WERI-Rb-1 (cell line): Measurements from ENCODE around the gene SLC25A21.
A peak's percentile ranks its signal among the peaks of the same experiment; 100 is the strongest.

Source experiments
- DNase-seq: peaks from one replicate; pipeline ENCODE4 v3.0.0-alpha.2; 2020
- H3K27ac ChIP-seq: fragments of 250-450 bp; sonication (Bioruptor Pico); 2 replicates; pipeline ENCODE4 v1.5.1; 2020; ENCODE audit warnings: mild to moderate bottlenecking, moderate library complexity
- H3K27me3 ChIP-seq: fragments of 250-450 bp; sonication (Bioruptor Pico); 2 replicates; pipeline ENCODE4 v1.5.1; 2021; ENCODE audit warnings: mild to moderate bottlenecking, low read depth, moderate library complexity; ENCODE audit not compliant: insufficient read depth, severe bottlenecking
- H3K36me3 ChIP-seq: fragments of 250-450 bp; sonication (Bioruptor Pico); 2 replicates; pipeline ENCODE4 v1.5.1; 2020; ENCODE audit warnings: mild to moderate bottlenecking, moderate library complexity
- H3K4me3 ChIP-seq: 2 replicates; pipeline ENCODE4 v1.5.1; 2011; ENCODE audit warnings: low read depth, mild to moderate bottlenecking, control low read depth, low read length
- H3K9me3 ChIP-seq: fragments of 250-450 bp; sonication (Bioruptor Pico); 2 replicates; pipeline ENCODE4 v1.5.1; 2021; ENCODE audit warnings: mild to moderate bottlenecking, moderate library complexity; ENCODE audit not compliant: severe bottlenecking
- CTCF ChIP-seq: IDR thresholded peaks from 2 replicates; pipeline ENCODE4 v1.5.1; 2011; ENCODE audit warnings: low read depth, mild to moderate bottlenecking, control low read depth, inconsistent platforms, low read length

The SLC25A21 gene

GRCh38 chr14:37203423-37203822 is 31.0 kb upstream of the SLC25A21 start:
- no peak overlapping the region for H3K4me3 ChIP-seq
- H3K27ac ChIP-seq = no peak overlapping the region
- H3K27me3 ChIP-seq = peaks cover 1% of the 10 kb centered on the region
- H3K9me3 ChIP-seq = peaks cover 13% of the 10 kb centered on the region
- no peak for TF ChIP-seq CTCF
- no peaks in the 10 kb centered on the region for H3K36me3 ChIP-seq
- DNase-seq = no peak

GRCh38 chr14:37202812-37203211 is 30.4 kb upstream of the SLC25A21 start:
- no peak overlapping the region for H3K27ac ChIP-seq
- H3K27me3 ChIP-seq = peaks cover 3% of the 10 kb centered on the region
- no peak overlapping the region for H3K4me3 ChIP-seq
- TF ChIP-seq CTCF = no peak
- DNase-seq = no peak
- H3K9me3 ChIP-seq = peaks cover 13% of the 10 kb centered on the region
- H3K36me3 ChIP-seq = no peaks in the 10 kb centered on the region

GRCh38 chr14:37202265-37202664 is 29.9 kb upstream of the SLC25A21 start:
- H3K27ac ChIP-seq = no peak overlapping the region
- no peak for TF ChIP-seq CTCF

GRCh38 chr14:37201724-37202123 is 29.3 kb upstream of the SLC25A21 start:
- peaks cover 13% of the 10 kb centered on the region for H3K9me3 ChIP-seq
- no peak for TF ChIP-seq CTCF
- H3K4me3 ChIP-seq = no peak overlapping the region
- no peak overlapping the region for H3K27ac ChIP-seq
- DNase-seq = no peak
- peaks cover 3% of the 10 kb centered on the region for H3K27me3 ChIP-seq
- no peaks in the 10 kb centered on the region for H3K36me3 ChIP-seq

More at GRCh38 chr14:37202265-37202664, 29.9 kb upstream of the SLC25A21 start:
- Histone ChIP-seq H3K9me3 (peaks cover 13% of the 10 kb centered on the region), H3K36me3 (no peaks in the 10 kb centered on the region), H3K27me3 (peaks cover 3% of the 10 kb centered on the region), H3K4me3 (no peak overlapping the region)
- no peak for DNase-seq

DNA sequence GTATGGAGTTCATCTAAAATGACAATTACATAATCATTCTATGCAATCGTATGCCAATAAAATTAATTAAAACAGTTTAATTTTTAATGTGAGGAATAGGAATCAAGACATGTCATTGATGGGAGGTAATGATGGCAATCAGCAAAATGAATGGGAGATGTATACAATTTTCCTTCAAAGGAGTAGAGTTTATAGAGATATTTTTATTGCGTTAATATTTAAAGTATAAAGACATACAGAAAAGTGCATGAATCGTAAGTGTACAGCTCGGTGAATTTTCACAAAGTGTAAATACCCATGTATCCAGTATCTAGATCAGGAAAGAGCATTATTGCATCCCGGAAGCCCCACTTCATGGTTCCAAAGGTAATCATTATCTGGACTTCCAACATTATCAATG is 26.5 kb upstream of the SLC25A21 start:
- no peak overlapping the region for H3K27ac ChIP-seq
- H3K9me3 ChIP-seq = no peaks in the 10 kb centered on the region
- H3K27me3 ChIP-seq = peaks cover 3% of the 10 kb centered on the region
- no peak overlapping the region for H3K4me3 ChIP-seq
- no peak for TF ChIP-seq CTCF
- H3K36me3 ChIP-seq = no peaks in the 10 kb centered on the region
- DNase-seq = no peak

DNA sequence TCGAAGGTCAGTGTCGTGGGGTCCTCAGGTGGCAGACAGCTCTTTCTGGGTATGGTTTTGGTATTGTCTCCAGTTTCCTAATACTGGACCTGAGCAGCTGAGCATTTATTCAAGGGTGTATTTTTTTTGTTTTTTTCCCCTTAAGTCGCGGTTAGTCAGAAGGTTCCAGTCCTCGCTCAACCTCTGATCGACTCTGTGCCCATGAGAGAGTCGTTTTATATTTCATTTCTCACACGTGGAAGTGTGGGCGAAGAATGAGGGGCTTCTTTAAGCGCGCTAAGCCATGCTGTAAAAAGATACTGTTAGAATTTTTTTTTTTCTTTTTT is 25.8 kb upstream of the SLC25A21 start:
- Histone ChIP-seq H3K27me3 (peaks cover 3% of the 10 kb centered on the region), H3K4me3 (peak overlapping the region; percentile 46), H3K36me3 (no peaks in the 10 kb centered on the region), H3K9me3 (no peaks in the 10 kb centered on the region), H3K27ac (no peak overlapping the region)
- TF ChIP-seq CTCF = no peak
- no peak for DNase-seq
